ENCODE results near the gene ARL17A.
"Not testable (repeated sequence)": the region's sequence is repeated elsewhere in the genome, so short reads cannot be mapped to it uniquely, and the experiment has no call there.

Gene ARL17A

DNA sequence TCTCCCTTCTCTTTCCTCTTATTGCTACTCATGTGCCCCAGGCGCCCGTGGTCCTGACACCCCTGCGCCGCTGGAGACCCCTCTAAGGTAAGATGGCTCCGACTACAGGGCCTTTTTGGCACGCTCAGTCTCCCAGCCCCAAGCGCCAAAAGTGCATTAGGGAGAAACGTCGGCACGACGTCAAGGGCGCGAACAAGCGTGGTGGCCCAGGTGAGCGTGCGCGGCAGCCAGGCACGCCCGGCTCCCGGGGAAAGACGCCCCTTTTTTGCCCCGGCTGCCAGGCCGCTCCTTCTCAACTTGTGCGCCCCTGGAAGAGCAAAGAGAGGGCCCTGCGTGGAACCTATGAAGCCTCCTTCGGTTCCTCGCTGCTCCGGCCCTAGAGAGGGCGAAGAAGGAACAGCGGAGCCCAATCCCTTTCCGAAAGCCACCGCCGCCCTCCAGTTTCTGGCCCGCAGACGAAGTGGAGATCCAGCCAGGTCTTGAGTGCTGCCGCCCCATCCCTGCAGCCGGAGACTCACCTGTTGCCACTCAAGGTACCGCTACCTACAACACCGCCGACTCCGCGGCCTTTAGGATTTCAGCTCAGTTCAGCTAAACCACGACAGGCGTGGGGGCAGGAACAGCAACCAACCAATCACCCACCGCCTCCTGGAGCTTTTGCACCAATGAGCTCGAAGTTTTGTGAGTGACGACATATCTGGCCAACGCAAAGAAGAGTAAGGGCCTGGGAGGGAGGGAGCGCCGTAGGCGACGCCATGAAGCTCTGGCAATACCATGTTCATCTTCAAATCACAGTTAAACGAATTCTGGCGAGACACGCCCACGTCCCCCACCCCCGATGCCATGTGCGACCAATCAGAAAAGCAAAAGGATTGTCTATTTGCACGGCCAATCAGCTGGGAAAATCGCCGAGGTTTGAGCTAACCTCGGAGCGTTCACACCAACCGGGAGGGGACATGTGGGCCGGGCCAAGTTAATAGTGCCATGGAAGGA lies at the start of gene ARL17A:
Gene ARL17A, minus strand, starts transcription at position 609 of the 993 bp plus-strand sequence. CDS start 3,369 bp downstream, outside the sequence.
- DNase-seq (ENCODE audit: low read depth, low spot score), result not testable (repeated sequence)

DNA sequence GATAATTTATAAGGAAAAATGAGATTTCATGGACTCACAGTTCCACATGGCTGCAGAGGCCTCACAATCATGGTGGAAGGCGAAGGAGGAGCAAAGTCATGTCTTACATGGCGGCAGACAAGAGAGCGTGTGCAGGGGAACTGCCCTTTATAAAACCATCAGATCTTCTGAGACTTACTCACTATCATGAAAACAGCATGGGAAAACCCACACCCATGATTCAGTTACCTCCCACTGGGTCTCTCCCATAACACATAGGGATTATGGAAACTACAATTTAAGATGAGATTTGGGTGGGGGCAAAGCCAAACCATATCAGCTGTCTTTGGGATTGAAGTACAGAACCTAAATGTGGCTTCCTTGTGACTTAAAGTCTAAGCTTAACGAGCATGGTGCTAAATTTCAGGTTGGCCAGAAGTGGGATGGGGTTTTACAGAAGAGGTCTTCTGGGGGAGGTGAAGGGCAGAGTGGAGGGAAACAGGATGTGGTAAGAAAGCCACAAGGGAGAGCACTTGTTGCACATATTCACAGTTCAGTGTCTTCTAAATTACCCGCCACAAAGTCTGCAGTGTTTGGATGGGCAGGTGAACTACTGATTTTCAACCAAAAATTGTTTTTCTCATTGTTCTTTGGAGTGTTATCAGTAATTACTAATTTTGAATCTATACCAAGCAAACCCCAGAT lies 49.4 kb upstream of the ARL17A start:
- not testable (repeated sequence) for DNase-seq (ENCODE audit: low read depth, low spot score)

DNA sequence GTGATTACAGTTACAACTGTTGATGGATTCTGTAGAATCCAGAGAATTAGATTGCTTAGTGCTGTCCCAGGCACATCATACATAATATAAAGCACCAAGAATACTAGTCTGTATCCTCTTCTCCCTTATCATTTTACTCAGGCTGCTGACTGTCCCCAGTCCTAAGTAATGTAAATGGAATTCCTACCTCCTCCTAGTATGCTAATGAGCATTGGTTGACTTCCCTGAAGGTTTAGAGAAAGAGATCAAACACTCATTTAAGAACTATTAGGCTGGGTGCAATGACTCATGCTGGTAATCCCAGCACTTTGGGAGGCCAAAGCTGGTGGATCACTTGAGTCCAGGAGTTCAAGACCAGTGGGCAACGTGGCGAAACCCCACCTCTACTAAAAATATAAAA lies 48.0 kb upstream of the ARL17A start:
- DNase-seq (ENCODE audit: low read depth, low spot score), result not testable (repeated sequence)

DNA sequence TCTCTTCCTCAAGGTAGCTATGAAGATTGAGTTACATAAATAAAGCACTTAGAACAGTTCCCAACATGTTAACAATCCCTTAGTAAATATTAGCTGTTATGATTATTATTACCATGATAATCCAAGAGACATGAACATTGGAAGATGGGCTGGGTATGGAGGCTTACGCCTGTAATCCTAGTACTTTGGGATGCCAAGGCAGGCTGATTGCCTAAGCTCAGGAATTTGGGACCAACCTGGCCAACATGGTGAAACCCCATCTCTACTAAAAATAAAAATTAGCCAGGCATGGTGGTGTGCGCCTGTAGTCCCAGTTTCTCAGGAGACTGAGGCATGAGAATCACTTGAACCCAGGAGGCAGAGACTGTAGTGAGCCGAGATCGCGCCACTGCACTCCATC lies 45.2 kb upstream of the ARL17A start:
- DNase-seq (ENCODE audit: low read depth, low spot score), result not testable (repeated sequence)

DNA sequence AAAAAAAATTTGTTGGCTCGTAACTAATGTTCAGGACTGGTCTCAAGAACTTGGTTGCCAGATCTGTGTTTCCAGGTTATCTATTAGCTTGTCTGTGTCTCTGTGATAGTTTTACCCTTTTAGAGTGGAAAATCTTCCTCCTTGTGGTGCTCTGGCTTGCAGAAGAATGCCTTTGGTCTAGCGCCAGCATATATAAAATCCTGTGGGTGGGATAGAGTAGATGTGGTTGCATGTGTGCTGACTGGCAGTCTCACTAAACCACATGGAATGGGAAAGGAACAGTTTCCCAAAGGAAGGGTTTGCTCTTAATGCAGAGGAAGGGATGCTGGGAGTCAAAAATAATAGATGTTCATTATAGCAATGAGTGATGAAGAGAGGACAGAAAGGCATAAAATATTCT lies 44.3 kb upstream of the ARL17A start:
- DNase-seq (ENCODE audit: low read depth, low spot score), result not testable (repeated sequence)

DNA sequence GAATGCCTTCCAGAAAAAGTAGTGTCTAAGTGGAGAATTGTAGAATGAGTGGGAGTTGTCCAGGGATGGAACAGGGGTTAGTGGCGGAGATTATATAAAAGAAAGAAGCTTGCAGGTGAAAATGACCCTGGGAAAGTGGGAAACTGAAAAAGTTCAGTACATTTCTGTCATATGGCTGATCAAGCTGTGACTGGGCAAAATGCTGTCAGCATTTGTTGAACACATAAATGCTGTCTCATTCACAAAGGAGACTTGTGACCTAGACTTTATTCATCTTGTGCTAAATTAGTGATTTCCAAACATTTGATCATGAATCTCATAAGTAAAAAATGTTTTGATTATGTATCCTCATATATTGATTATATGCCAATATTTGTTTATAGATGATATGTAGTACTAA lies 39.5 kb upstream of the ARL17A start:
- not testable (repeated sequence) for DNase-seq (ENCODE audit: low read depth, low spot score)

DNA sequence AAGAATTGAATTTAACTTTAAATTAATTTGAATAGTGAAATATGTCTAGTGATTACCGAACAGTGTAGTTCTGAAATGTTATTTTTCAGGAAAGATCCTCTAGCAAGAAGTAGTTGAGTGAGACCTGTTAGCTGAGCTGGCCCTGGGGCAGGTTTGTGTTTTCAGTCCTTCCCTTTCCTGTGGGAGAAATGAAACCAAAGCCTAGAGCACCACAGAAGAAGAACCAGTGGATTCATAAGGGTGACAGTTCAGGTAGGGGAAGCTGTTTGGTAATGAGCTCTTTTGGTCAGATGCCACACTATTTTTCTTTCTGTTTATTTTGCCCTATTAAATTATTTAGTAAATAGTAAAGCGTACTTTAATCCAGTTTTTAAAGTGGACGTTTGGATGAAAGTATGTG lies 37.6 kb upstream of the ARL17A start:
- DNase-seq (ENCODE audit: low read depth, low spot score), result not testable (repeated sequence)

DNA sequence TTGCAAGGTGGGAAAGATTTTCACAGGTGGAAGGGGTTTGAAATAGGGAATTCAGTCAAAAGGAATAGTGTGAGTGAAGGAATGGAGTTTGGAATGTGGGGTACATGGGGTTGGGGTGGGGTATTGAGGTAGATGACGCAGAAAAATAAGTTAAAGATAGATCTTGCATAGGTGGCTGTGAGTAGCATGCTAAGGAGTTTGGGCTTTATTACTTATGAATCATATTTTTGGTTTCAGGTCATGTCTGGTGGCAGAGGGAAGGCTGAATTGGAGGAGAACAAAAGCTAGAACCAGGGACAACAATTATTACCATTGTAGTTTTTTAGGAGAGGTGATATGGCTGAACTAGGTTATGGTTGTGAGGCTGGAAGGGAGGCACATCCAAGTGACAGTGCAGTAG lies 34.4 kb upstream of the ARL17A start:
- DNase-seq (ENCODE audit: low read depth, low spot score), result not testable (repeated sequence)

DNA sequence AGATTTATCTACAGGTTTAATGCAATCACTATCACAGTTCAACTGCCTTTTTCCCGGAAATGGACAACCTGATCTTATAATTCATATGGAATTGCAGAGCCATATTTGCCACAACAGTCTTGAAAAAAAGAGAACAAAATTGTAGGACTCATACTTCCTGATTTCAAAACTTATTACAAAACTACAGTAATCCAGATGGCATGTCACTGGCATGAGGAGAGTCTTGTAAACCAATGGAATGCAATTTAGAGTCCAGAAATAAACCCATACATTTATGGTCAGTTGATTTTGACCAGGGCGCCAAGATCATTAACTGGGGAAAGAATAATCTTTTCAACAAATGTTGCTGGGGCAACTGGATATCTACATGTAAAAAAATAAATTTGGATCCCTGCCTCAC lies 31.8 kb upstream of the ARL17A start:
- not testable (repeated sequence) for DNase-seq (ENCODE audit: low read depth, low spot score)

DNA sequence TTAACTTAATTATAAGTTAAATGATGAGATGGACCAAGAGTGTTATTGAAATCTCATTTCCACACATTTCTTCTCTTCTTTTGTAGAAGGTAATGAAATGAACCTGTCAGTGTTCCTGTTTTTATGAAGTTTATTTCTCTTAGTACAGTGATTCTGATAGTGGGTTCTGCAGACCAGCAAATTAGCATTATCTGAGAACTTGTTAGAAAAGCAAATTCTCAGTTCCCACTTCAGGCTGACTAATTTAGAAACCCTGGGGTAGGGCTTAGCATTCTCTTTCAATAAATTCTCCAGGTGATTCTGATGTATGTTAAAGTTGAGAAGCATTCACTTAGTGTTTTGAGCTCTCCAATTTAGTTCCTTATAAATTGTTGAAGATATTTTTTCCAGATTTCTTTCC lies 23.6 kb upstream of the ARL17A start:
- DNase-seq (ENCODE audit: low read depth, low spot score), result not testable (repeated sequence)

DNA sequence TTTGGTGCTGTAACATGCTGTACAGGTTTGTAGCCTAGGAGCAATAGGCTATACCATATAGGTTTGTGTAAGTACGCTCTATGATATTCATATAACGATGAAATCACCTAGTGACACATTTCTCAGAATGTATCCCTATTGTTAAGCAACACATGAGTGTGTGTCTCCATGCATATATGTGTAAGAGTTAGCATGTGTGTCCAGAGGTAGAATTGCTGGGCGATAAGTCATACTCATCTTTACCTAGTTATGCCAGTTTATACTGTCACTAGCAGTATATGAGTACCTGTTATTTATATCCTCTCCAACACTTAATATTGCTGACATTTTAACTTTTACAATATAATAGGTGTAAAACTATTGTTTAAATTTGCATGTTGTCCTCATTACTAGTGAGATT lies 21.3 kb upstream of the ARL17A start:
- DNase-seq (ENCODE audit: low read depth, low spot score), result not testable (repeated sequence)

DNA sequence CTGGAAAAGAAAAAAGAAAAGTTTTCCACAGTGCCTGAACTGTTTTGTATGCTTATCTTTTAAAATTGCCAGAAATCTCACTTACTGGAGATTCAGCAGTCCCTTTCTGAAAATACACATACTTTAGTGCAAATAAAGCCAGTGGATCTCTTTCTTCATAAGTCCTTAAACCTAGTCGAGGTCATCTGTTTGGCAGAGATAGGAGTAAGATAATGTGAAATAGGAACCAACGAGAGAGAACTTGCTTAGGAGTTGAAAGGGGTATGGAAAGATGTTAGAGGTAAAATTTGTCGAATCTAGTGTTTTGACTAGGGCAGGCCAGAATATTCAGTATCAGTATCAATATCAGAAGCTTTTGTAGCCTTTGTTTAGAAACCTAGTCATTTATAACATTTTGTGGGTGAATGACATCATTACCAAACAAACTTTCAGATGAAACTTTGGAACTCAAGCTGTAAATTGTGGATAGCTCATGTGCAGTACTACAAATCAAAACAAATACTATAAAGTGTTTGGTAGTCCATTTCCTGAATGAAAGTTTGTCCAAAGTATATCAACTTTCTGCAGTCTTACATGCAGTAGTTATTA lies 18.9 kb upstream of the ARL17A start:
- not testable (repeated sequence) for DNase-seq (ENCODE audit: low read depth, low spot score)

DNA sequence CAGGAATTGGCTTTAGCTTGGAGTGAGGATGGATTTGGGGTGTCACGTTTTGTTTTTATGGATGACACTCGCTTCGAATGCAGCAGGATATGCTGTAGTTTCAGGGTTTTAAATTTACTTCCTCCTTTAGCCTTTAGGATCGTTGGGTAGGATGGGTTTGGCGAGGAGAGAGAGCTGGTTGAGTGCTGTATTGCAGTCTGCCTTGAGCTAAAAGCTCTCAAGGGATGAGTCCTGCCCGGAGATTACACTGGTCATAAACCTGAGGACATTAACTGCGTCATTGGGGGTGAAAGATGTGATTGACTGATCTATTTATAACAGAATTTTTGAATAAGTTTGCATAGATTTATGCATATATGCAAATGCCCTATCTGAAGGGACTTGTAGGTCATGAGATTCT lies 11.8 kb upstream of the ARL17A start:
- not testable (repeated sequence) for DNase-seq (ENCODE audit: low read depth, low spot score)

DNA sequence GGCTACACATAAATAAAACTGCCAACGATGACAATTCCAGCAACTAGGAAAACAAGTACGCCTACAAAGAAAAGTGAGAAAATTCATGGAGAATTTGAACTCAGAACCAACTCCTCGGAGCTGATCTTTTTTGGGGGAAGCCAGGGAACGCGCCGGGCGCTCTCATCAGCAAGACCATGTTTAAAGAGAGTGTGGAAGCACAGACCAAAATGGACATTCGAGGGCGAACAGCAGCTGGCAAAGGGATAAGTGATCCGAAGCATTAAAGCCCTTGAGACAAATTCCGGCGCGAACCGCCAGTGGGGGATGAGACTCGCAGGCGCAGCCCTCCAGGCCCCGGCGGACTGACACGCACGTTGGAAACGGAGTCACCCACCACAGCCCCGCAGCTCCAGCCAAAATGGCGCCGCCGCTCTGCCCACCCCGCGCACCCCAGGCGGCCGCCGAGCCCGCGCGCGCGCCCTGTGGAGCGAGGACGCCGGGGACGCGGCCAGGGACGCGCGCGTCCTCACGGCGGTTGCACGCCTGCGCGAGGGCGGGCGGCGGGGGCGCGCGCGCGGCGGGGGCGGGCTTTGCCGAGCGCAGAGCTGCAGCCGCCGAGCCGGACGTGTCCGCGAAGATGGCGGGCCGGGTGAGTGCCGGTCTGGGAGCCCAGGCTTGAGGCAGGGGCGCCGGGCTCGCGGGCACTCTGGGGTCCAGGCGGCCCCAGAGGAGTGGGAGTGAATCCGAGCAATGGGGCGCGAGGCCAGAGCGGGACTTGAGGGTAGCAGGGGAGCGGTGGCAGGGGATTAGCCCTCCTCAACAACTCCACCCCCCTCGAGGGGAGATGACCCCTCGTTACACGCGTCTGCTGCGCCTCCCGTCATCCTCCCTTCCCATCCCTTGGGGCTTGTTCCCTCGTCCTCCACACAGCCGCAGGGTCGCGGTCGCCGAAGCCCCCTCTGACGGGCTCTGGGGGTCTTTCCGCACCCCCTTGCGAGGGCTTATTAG lies 11.0 kb upstream of the ARL17A start, which contains the start of gene NSF:
Gene NSF, plus strand, starts transcription at position 513 of the 990 bp plus-strand sequence. Its CDS starts 107 bp downstream, at position 620.
- DNase-seq (ENCODE audit: low read depth, low spot score), result not testable (repeated sequence)

DNA sequence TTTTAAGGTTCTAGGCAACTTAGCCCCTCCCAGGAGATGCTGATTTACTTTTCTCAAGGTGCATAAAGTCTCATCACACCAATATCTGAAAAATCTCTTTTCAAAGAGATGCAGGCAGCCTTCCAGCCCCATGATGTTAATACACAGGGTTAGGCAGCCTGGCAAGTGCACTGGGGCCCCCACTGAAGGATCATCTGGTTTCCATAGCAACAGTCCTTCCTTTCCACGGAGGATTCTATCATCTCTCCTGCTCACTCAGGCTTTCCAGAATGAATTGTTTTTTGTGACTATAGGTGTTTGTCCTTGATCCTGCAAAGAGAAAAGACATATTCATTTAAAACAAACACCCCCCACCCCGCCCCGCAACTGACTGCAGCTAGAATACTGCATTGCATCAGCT lies 6.0 kb upstream of the ARL17A start:
- not testable (repeated sequence) for DNase-seq (ENCODE audit: low read depth, low spot score)

DNA sequence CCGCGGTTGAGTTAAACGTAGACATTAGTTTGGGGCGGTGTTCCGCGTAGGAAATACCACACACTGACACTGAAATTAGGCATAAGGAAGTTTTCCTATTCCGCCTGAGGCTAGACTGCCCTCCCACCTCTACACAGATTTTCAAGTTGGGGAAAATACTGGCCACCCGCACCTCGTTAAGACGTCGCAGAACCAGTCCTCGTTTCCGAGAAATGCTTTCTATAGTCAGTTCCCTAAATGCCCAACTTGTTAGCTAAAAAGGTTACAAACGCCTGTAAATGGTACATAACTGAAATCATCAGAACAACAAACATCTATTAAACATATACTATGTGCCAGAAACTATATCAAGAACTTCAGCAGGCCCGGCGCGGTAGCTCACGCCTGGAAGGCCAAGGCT lies 591 bp upstream of the ARL17A start:
- not testable (repeated sequence) for DNase-seq (ENCODE audit: low read depth, low spot score)

DNA sequence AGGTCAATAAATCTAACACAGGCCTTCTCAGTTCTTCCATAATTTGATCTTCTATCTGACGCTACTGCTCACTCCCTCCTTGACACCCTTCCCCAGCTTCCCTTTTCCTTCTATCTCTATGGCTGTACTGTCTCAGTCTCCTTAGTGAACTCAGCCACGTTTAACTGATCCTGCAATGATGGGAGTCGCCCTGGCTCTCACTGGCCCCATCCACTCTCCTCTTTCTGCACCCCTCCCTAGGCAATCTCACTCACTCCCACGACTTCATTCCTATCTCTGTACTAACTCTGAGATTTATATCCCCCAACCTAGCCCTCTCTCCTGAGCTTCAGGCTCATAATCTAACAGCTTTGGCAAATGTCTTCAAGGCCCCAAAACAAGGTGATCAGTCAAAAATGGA lies 7.7 kb downstream of the ARL17A start:
- DNase-seq (ENCODE audit: low read depth, low spot score), result not testable (repeated sequence)

DNA sequence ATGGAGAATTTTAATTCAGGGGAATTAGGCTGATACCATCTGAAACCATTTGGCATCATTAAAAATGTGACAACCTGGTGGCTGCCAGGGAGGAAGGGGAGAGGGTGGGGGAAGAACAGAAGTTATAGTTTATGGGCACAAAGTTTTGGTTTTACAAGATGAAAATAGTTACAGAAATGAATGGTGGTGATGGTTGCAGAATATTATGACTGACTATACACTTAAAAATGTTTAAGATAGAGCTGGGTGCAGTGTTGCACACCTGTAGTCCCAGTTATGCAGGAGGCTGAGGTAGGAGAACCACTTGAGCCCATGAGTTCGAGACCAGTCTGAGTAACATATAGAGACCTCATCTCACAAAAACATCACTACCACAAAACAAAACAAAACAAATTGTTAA lies 12.5 kb downstream of the ARL17A start:
- not testable (repeated sequence) for DNase-seq (ENCODE audit: low read depth, low spot score)

DNA sequence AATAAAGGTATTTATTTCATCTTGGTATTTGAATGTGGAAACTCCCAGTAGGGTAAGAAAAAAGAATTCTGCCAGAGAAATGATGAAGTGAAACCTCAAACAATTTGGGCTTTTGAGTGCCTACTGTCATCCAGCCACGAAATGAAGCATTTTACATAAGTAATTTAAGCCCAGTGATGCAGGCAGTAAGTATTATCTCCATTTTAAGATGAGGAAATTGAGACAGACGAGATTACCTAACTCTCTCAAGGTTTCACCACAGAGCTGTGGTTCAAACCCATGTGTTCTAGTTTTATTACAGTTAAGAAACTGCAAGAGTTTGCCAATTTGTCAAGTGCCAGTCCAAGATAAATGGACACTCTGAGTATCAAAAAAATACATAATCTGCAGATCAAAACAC lies 13.2 kb downstream of the ARL17A start:
- not testable (repeated sequence) for DNase-seq (ENCODE audit: low read depth, low spot score)

DNA sequence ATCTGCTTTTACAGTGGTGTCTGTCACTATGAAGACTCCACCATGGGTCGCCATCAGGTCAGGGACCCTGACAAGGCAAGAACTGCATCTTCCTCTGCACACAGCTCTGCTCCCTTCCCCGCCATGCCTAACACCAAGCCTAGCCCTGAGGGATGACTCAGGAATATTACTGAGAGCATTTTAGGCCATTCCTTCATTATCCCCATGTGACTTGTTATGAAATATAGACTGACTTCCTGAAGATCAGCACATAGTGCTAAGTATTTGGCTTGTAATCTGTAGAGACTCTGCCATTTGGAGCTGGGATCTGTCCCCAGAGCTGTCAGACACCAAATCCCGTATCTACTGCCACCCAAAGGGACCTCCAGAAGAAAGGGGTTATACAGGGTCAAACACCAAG lies 19.4 kb downstream of the ARL17A start:
- not testable (repeated sequence) for DNase-seq (ENCODE audit: low read depth, low spot score)

DNA sequence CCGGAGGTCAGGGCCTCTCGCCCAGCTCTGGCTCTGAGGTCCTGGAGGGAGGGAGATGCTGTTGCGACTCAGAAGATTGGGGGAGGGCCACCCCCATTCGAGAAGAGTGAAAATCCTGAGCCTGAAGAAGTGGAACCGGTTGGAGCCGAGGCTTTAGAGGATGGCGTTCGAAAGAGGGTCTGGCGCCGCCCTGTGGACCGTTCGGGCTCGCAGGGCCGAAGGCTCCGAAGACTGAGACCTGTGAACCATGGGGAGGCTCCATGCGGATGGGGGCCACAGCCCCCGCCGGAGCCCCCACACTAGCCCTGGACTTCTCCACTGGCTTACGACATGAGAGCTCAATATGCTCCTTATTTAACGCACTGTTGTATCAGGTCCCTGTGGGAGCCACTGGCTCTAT lies 20.3 kb downstream of the ARL17A start:
- DNase-seq (ENCODE audit: low read depth, low spot score), result not testable (repeated sequence)

All from astrocyte of the hippocampus (primary cell).